ENCODE results near the gene RABGEF1. TPM values are rescaled to one million over a fixed set of nuclear protein-coding genes. Genes with fewer than 3 reads are reported as not detected.
"Not testable (repeated sequence)": the region's sequence is repeated elsewhere in the genome, so short reads cannot be mapped to it uniquely, and the experiment has no call there.

The RABGEF1 gene
- total RNA-seq, 1 experiment from 2014 or later: 47.9 TPM

DNA sequence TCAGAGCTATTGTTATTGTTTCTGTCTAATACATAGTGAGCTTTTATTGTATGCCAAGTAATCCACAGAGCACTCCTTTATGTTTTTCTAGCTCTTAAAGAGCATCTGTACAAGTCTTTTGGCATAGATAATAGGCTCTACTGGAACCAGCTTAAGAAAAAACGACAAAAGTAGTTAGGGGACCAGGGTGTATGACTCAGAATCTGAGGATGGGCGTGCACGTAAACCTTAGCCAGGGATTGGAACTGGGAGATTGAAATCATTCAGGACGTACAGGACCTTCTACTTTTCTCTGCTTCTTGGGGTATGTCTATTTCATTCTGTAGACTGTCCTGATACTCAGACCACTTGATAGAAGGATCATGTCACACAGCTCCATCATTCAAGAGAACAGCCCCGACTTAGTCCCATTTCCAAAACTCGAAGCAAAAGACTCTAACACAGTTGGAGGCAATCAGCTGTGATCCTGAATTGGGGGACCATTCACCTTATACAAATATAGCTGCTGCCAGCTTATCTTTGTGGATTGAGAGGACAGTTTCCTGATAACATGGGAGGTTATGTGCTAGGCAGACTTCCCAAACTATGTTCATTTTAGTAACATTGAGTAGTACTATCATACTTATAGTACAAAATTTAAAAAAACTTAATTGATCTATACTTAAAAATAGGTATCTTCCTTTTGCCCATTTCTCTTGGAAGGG is 24.9 kb downstream of the RABGEF1 start:
- not testable (repeated sequence) for DNase-seq (ENCODE audit: low spot score)

GRCh38 chr7:66766041-66766440 is 25.5 kb downstream of the RABGEF1 start:
- DNase-seq (ENCODE audit: low spot score): no peak

GRCh38 chr7:66767486-66767885 is 27.0 kb downstream of the RABGEF1 start:
- not testable (repeated sequence) for DNase-seq (ENCODE audit: low spot score)

- no peak for DNase-seq (ENCODE audit: low spot score)
Observed at GRCh38 chr7:66768865-66769832, 28.6 kb downstream of the RABGEF1 start.

GRCh38 chr7:66769833-66770512 is 29.4 kb downstream of the RABGEF1 start:
- DNase-seq (ENCODE audit: low spot score): no peak

DNA sequence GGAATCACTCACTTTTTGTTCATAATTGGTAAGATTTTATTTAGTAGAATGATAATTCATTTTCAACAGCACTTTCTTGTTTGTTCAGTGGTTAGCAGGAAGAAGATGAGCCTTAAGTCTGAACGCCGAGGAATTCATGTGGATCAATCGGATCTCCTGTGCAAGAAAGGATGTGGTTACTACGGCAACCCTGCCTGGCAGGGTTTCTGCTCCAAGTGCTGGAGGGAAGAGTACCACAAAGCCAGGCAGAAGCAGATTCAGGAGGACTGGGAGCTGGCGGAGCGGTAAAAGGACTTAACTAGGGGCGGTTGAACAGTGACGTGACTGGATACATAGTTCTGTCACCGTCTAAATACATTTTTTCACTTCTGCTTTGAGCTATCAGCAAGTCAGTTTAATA is 31.3 kb downstream of the RABGEF1 start:
- no peak for DNase-seq (ENCODE audit: low spot score)

DNA sequence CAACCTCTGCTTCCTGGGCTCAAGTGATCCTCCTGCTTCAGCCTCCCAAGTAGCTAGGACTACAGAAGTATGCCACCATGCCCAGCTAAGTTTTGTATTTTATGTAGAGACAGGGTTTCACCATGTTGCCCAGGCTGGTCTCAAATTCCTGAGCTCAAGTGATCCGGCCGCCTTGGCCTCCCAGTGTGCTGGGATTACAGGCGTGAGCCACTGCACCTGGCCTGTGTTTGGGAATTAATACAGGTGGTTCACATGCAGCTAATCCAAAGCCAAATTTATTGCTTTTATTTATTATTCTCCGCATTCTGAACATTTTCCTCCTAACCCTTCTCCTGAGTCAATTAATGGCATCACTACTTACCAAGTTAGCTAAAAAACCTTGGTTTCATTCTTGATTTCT is 33.2 kb downstream of the RABGEF1 start:
- not testable (repeated sequence) for DNase-seq (ENCODE audit: low spot score)

GRCh38 chr7:66776383-66776782 is 35.9 kb downstream of the RABGEF1 start:
- not testable (repeated sequence) for DNase-seq (ENCODE audit: low spot score)

DNA sequence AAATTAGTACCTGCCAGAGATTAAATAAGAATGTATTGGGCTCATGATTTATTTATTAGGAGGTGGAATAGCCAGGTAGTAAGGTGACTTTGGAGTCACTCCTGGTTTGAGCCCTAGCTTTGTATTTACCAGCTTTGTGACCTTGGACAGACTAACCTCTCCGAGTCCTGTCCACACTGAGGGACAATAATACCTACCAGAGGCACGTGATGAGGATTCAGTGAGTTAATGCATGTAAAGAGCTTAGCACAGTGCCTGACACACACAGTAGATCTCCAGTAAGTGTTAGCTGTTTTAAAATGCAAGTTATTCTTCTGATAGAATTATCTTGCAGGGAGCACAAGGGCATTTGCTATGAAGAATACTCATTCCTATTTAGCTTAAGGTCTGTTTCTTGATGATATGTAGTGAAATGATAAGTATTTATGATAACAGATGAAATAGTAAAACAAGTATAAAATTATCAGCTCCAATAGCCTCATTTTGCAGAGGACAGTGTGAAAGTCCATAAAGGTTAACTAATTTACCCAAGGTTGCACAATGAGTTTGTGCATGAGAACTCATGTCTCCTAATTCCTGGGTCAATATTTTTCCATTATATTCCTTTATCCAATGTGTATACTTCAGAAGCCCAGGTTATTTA is 36.4 kb downstream of the RABGEF1 start:
- DNase-seq (ENCODE audit: low spot score): no peak

- no peak for DNase-seq (ENCODE audit: low spot score)
Observed at GRCh38 chr7:66778201-66778600, 37.7 kb downstream of the RABGEF1 start.

DNA sequence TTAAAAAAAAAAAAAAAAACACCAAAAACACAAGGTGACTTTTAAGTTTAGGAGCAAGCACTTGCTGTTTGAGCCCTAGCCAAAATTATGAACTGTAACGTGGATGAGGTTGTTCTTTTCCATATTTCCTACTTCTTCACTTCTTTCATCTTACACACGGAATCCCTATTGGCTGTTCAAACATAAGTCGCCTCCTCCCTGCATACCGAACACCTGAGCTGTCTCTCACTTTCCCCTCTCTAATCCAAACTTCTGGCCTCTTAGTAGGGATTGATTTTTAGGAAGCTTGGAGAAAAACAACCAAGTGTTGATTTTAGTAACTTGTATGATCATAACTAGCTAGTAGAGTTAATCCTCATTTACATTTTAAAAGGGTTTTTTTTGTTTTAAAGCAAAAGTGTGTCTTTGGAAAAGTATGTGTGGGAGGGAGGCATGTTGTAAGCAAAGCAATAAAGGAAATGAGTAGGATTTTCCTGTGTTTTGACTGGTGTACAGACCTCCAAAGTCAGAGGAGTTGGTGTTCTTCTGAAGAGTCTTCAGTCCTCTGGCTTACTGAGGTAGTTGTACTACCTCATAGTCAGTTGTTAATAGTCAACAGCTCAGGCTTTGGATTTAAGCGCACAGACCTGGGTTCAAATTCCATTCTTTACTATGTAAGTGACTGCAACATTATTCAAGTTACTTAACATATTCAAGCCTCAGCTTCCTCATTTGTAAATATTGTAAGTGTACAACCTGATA is 39.3 kb downstream of the RABGEF1 start:
- no peak for DNase-seq (ENCODE audit: low spot score)

DNA sequence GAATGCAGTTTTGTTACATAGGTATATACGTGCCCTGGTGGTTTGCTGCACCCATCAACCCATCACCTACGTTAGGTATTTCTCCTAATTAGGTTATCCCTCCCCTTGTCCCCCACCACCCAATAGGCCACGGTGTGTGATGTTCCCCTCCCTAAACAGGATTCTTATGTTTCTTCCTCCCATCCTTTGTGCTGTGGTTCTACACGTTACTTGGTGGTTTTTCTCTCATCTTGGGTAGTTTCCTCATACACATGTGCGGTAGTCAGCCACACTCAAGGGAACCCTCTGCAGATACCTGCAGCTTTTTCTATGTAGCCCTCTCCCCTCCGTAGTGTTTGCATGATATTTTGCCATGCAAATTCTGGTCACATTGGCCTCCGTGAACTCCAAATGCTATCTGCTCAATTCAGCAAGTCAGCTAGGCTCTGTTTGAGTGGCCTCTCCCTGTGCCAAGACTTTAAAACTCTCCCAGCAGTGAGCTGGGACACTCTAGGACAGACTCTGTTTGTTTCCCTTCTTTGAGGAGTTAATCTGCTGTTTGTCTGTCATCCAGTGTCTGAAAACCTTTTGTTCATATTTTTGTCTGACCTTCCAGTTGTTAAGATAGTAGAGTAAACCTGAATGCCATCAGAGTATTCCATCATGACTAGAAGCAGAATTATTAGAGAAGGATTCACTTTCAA is 41.0 kb downstream of the RABGEF1 start:
- DNase-seq (ENCODE audit: low spot score): no peak

DNA sequence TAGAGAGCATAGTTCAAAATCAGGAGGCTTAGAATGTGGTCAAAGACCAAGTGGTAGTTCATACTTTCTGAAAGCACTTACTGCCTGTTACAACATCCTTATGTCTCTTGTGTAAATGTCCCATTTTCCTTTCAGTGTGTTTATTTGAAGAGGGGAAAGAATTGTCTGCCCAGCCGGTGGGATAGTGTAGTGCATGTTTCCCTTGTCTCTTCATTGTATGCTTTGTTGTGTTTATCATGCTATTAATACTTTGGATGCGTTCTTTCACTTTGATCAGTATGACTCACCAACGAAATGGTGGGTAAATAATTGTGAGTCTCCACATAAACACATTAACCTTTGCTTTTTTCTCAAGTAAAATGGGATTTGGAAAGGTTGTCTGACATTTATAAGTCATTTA is 42.3 kb downstream of the RABGEF1 start:
- DNase-seq (ENCODE audit: low spot score): not testable (repeated sequence)

DNA sequence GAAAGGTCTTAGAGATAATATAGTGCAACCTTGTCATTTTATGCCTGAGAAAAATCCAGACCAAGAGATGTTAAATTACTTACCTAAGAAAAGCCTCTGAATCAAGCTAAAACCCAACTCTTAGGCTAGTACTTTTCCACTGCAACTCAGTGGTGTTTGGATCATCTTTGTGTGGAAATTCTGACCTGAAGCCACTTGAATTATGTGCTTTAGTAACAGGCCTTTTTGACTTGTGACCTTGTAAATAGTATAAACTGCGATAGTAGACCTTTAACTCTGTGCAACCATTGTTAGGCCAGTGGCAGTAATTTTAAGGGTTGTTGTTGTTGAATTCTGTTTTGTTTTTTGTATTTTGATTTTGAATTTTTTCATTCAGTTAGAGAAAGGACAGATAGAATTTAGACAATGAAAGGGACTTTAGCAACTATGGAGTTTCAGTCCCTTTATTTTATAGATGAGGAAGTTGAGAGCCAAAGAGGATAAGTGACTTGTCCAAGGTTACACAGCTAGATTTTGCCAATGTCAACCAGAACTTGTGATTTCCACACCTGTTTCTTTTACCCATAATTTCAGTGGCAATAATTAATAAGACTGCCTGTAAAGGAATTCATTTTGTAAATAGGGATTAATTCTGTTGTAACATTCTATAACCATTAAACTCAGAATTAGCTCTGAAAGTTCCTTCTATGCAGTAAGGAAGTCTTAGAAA is 43.5 kb downstream of the RABGEF1 start:
- not testable (repeated sequence) for DNase-seq (ENCODE audit: low spot score)

GRCh38 chr7:66790196-66790595 is 49.7 kb downstream of the RABGEF1 start:
- no peak for DNase-seq (ENCODE audit: low spot score)

- no peak for DNase-seq (ENCODE audit: low spot score)
Observed at GRCh38 chr7:66790725-66791124, 50.2 kb downstream of the RABGEF1 start.

GRCh38 chr7:66800591-66800990 is 60.1 kb downstream of the RABGEF1 start:
- no peak for DNase-seq (ENCODE audit: low spot score)

GRCh38 chr7:66804001-66804400 is 63.5 kb downstream of the RABGEF1 start:
- no peak for DNase-seq (ENCODE audit: low spot score)

- DNase-seq (ENCODE audit: low spot score): no peak
Observed at GRCh38 chr7:66807736-66808135, 67.2 kb downstream of the RABGEF1 start.

- no peak for DNase-seq (ENCODE audit: low spot score)
Observed at GRCh38 chr7:66810716-66811115, 70.2 kb downstream of the RABGEF1 start.
